ENCODE data around the gene MORN1.

Gene MORN1

DNA sequence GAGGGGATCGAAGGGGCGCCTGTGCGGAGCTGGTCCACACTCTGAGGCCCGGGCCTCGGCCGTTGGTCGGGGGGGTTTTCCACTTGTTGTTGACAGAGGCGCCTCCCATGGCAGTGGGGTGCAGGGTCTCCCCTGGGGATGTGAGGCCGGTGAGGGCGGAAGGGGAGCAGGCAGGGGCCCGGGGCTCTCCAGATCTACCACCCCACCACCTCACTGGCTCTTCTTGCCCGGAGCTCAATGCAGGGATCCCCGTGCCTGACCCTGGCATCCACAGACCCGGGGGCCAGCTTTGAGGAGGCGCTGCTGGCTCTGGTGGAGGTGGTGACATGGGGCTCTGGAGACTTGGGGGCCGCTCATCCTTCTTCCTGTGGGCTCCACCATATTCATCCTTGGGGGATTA is 28.1 kb upstream of the MORN1 start:
- DNase-seq (ENCODE audit: low read depth), result no peak

DNA sequence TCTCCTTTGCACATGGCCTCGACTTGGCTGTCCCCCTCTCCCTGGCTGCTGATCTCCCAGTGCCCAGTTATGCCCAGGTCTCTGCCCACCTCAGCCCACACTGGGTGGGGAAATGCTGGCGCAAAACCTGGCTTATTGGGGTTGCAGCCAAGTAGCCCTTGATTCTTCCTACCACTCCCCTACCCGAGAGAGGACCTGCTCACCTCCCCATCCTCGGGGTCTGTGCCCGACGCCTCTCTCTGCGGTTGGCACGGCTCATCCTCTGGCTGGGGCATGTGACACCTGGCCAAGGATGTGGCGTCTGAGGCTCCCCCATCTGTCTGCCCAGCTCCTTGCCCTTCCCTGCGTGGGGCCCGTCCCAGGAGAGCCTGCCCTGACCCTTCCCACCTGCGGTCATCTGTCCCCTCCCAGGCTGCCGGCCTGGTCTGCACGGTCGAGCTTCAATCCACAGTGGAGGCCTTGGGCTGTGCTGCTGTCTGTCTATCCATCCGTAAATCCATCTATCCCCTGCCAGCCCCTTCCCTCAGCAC is 27.5 kb upstream of the MORN1 start:
- no peak for DNase-seq (ENCODE audit: low read depth)

DNA sequence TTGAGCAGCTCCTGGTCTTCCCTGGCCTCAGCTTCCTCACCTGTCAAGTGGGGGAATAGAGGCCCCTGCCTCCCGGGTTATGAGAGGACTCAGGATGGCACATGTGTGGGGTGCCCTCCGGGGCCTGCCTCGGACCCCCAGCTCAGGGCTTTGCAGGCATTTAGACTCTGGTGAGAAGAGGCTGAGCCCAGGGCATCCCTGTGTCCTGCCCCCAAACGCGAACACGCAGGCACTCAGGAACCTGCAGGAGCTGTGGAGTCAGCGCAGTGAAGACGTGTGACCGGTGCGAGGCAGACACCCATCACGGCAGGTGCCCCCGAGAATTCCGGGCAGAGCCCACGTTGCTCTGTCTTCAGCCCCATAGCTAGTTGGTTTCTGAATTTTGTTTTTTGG is 26.5 kb upstream of the MORN1 start:
- no peak for DNase-seq (ENCODE audit: low read depth)

DNA sequence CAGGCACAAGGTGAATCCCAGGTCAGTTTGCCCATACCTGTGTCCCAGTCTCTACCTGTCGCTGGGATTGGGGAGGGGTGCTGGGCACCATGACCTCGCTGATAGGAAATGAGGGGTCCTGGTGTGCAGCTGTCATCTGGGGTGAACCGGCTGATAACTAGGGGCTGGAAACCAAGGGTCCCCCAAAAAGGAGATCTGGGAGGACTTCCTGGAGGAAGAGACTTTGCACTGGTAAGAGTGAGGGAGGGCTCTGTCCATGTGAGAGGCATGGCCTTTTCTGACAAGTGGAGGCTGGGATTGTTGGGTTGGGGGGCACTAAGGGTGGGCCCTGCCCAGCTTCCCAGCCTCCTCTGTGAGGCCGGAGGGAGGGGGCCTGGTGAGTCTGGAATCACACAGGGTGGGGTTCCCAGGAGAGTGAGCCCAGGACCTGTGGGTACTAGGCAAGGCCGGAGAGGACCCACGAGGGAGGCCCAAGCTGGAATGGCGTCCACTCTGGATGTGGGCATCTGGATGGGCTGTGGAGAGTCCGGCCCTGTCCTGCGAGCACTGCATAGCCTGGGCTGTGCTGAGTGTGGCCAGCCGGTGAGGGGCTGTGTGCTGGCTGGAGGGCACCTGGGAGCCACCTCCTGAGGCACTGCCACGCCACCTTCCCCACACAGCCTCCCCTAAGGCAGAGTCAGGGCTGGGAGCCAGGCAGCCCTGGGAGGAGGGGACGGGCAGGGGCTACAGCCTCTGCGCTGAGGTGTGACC is 25.9 kb upstream of the MORN1 start:
- DNase-seq (ENCODE audit: low read depth), result no peak

DNA sequence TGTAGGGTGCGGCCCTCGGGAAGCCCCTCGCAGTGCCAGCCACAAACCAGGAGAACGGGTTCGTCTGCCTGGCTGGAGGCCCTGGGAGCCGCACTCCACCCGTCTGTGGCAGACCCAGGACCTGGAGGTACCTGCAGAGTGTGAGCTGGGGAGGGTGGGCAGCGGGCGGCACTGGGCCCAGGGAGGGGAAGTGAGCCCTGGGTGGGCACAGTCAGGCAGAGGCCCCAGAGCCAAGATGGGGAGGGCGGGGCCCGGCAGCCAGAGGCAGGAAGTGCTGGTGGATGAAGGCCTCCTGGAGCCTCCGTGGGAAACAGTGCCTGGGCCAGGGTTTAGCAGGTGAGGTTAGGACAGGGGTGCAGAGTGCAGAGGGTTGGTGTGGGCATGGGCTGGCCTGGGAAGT is 25.0 kb upstream of the MORN1 start:
- no peak for DNase-seq (ENCODE audit: low read depth)

DNA sequence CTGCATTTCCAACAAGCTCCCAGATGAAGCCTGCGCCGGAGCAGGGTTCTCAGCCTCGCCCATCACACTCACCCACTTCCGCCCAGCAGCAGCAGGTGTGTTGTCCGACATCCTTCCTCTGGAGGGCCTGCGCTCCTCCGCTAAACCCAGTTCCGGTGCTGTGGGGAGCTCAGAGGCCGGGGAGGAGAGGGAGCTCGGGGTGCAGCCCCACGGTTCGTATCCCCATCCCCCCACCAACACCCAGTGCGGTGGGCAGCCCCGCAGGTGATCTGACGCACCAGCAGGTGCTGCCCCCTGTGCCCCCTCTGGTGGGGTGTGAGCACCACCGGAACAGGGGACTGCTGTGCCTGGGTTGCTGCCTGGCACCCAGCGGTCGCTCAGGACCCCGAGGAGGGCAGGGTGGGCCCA is 24.5 kb upstream of the MORN1 start:
- DNase-seq (ENCODE audit: low read depth), result no peak

DNA sequence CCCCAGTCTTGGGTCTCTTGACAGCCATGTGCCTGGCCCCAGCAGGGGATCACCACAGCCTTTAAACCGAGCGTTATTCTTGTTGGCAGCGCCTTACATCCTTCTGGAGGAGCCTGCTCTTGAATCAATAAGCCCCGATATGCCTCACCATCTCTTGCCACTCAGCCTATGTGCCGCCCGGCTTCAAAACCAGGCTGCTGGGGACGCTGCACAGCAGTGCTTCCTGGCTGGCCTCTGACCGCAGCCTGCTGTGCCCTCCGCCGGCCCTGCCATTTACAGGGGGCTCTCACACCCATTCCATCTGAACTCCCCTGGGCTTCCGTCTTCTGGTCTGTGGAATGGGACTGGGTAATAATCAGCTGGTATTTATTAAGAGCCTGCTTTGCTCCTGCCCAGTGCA is 24.0 kb upstream of the MORN1 start:
- DNase-seq (ENCODE audit: low read depth), result no peak

DNA sequence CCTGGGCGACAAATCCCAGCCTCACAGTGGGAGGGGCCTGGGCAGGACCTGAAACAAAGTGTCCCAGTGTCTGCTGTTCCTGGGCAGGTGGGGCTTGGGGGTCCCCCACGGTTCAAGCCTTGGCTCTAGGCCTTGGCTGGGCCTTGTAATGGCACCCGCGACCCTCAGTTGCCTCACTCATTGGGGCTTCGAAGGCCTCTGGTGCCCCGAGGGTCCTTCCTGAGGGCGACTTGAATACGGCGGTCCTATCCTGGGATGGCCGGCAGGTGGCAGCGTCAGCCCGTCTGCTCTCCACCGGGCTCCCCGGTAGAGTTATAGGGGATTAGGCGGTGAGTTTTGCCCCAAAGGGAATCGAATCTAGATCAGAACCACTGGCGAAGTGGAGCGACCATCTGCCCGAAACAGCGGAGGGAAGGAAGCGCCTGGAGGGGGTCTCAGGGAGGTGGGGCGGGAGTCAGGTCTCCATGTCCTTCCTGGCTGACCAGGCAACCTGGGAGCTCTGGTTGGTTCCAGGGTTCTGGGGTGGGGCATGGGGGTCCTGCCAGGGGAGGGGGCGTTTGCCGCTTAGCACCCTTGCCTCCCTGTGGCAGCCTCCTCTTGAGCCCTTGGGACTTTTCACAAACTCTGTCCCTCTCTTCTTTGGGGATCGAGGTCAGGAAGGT is 23.1 kb upstream of the MORN1 start:
- DNase-seq (ENCODE audit: low read depth), result peak; percentile 74

DNA sequence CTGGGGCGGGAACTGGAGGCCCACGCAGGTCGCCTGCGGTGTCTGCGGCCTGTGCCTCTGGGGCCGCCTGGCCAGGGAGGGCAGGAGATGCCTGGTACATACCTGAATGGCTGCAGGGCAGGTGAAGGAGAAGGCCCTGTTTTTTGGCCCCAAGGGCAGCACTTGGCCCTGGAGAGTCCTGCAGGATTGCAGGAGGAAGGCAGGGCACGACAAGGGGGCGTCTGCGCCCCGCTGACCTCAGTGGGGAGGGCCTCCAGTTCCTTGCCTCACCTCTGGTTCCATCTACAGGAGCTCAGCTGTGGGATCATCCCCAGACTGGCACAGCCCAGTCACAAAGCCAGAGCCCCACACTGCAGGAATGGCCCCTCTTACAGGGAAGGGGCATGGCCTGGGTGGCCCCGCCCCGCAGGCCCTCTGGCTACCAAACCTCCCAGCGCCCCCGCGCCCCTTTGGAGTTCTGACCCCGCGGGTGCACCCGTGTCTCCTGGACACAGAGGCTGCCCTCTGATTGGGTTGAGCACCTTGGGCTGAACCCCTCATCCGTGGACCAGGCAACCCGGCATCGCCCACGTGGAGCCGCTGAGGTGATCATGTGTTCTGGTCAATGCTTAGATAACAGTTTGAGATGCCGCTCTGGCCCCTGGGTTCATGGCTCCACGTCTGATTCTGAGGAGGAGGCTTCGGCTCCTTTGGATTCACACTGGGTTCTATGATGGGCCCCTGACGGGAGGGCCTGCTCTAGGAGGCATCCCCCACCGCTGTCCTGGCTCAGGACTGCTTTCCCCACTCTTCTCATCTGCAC is 22.3 kb upstream of the MORN1 start:
- no peak for DNase-seq (ENCODE audit: low read depth)

DNA sequence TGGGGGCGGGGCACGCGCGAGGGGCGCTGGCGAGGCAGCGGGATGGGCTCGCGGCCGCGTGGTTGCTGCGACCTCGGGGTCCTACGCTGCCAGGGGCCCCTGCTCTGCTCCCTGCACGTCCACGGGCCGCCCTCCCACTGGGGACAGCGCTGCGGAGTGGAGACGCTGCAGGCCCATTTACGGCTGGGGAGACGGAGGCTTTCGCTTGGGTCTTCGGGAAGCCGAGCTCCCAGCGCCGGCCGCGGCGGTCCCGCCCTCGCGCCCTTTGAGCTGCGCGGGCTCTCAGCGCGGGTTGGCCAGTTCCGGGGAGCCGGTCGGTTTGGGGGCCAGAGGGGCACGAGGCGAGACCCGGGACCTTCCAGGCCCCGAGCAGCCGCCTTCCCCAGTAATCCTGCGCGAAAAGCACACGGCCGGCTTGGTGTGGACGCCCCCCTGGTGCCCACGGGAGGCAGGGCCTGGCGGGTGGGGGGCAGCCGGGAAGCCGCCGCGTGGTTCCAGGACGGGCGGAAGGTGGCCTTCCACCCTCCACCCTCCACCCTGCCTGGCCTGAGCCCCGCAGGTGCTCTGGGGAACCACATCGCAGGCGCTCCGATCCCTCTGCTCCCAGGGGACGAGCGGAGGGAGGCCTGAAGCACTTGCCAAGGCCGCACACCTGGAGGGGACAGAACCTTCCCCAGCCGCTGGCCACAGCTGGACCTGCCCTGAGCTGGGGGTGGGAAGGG is 21.6 kb upstream of the MORN1 start:
- no peak for DNase-seq (ENCODE audit: low read depth)

DNA sequence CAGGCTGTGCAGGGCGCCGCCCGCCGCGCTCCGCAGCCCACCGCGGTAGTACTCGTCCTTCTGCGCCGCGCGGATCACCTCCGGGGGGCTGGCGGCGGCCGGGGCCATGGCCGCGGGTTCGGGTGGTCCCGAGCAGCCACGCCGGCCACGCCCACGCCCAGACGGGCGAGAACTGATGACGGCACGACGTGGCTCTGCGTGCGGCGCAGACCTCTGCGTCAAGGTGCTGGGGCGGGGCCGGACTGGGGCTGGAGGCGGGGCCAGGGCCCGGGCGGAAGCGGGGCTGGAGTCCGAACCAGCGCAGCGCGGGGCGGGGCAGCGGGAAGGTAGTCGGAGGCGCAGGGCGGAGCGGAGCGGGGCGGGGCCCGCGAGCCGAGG is 21.0 kb upstream of the MORN1 start, which contains the start of gene PEX10:
TSS of gene PEX10 (minus strand) at position 170 of the 378 bp plus-strand sequence. CDS start at position 108, 62 bp downstream.
- peak; percentile 98 for DNase-seq (ENCODE audit: low read depth)

DNA sequence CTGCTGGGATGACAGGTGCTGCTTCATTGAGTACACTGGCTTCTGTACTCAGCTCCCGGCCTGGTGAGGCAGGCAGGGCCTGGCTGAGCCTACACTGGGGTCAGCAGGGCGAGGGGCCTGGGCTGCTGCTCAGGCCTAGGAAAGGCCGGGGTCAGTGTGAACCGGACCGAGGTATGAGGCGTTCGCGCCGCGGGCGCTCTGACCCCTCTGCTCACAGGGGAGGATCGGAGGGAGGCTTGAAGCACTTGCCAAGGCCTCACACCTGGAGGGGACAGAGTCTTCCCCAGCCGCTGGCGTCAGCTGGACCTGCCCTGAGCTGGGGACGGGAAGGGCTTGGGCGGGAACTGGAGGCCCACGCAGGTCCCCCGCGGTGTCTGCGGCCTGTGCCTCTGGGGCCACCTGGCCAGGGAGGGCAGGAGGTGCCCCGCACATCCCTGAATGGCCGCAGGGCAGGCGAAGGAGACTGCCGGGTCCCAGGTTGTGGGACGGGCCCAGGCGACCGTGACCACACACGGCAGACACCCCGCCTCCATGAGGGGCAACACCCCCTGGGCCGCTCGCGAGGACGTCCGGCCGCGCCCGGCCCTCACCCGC is 20.5 kb upstream of the MORN1 start:
- no peak for DNase-seq (ENCODE audit: low read depth)

DNA sequence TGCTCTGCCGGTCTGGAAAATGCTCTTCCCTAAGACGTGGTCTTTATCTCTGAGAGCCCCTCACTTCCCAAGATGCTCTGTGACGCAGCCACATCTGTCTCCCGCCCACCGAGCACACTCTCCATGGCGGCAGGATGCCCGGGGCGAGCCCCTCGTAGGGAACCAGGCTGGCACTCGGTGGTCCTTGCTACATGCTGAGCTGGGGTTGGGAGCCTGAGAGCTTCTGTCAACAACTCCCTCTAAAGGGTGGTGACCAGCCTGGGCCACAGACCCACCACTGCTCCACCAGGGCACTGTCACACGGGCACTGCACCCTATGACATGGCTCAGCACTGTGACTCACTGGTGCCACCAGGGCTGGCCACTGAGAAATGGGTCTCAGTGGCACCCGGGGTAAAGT is 18.4 kb upstream of the MORN1 start:
- DNase-seq (ENCODE audit: low read depth), result no peak

DNA sequence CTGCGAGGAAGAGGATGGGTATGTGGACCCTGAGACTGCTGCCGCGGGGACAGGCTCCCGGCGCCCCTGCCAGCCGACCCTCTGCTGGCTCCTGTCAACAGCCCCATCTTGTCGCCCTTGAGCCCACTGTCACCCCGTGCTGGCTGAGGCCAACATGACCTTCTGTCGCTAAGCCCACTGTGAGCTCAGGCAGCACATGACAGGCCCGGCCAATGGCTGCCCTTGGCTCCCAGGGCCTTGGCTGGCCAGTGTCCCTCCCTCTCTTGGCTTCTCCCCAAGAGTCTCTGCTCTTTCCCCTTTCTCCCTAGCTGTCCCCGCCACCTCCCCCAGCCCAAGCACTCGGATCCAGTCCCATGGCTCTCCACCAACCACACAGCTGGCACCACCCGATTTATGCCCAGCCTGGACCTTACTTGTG is 17.5 kb upstream of the MORN1 start:
- DNase-seq (ENCODE audit: low read depth), result no peak

DNA sequence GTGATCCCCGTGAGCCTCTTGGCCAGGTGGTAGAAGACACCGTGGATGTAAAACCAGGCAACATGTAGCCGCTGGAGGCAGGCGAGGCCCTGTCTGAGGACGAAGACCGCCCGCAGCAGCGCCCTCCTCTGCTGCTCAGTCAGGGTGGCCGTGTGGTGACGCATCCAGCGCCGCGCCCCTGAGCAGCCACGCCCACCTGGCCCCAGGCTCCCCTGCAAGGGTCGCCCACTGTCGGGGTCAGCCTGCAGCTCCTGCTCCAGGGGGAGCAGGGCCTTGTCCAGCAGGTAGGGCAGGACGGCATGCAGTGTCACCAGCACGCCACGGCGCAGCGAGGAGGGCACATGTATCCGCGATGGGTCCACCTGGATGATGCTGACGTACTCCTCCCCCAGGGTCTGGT is 17.1 kb upstream of the MORN1 start:
- DNase-seq (ENCODE audit: low read depth), result no peak

DNA sequence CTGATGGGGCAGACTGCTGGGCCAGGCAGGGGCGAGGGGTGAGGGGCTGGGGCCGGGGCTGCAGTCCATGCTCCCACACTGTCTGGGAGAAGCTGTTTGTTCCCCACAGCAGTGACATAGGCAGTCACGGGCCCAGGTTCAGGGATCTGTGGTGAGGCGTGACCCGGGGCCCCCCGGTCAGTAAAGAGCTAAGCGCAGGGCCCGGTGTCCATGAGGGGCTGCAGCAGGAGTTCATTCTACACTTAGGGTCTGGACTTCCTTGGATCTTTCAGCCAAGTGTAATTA is 16.6 kb upstream of the MORN1 start:
- no peak for DNase-seq (ENCODE audit: low read depth)

DNA sequence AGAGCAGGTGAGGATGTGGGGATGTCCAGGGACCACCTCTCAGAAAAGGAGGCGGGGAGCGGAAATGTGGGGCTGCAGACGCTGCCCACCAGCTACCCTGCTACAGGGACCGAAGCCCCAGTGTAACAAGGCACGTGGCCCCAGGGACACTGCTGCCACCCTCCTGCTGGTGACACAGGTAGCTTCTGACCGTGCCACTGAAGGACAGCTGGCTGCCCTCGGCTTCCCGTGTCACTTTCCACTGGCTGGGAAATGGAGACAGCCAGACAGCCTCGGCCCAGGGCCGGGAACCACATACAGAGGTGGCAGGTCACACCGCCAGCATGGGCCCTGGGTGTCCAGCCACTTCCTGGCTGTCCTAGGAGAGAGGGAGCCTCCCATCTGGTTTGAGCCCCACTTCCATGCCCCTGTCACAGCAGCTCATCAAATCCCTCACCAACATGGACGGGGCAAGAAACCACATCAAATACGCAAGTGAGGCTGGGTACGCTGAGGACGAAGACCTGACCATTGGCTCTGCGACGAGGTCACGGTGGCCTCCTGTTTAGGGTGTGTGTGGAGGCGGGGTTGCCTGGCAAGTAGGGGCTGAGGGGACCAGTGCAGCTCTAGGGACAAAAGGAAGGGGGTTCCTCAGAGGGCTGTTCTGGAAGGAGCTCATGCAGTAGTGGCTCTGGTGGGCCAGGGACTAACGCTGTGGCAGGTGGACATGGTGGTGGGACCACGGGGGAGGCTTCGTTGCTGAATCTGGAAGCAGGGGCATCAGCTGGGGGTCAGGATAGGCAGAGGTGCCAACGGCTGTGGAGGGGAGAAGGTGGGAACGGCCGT is 16.0 kb upstream of the MORN1 start:
- DNase-seq (ENCODE audit: low read depth), result no peak

DNA sequence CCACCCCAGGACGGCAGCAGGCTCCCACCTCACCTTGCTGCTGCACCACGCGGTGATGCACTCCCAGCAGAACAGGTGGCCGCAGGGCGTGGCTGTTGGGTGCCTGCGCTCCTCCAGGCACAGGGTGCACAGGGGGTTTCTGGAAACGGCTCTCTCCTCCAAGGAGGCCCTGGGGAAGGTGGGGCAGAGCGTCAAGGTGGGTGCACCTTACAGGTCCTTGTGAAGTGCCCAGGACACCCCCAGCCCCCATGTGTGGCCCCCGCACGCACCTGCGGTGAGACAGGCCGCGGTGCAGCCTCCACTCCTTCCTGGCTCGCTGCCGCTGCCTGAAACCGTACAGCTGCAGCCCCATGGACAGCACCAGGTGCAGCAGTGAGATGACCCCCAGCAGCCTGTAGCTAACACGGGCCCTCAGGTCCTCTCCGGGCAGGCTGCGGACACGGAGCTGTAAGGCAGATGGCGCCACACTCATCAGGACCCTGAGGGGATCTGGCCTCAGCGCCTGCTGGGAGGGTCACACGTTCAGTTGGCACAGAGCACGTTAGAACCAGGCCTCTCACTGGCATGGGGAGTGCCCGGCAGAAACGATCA is 15.2 kb upstream of the MORN1 start:
- no peak for DNase-seq (ENCODE audit: low read depth)

DNA sequence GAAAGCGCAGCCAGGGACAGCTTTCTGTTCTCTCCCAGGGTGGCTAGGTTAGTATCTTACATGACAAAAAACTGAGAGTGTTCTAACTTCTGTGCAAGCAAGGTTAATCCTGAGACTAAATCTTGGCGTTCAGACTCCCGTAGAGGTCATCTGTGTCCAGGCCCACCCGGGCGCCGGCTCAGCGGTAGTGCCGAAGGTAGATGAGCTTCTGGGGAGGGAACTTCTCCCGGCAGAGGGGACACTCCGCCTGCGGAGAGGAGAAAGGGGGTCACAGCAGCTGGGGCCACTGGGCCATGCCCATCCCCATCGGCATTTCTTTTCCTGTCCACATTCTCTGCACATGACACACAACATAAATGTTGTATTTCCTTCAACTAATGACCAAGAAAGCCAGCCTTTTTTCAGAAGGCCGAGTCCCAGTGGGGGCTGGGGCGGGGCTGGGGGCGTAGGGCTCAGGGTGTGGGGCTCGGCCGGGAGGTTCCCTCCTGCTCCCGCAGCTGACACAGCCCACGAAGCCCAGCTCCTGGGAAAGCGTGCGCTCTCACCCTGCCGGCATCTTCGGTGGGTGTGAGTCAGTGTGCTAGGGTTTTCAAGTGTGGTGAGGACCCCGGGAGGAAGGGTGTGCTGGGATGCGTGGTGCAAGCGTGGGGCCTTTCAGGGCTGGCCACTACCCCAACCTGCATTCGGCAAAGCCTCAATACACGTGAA is 14.4 kb upstream of the MORN1 start:
- no peak for DNase-seq (ENCODE audit: low read depth)

DNA sequence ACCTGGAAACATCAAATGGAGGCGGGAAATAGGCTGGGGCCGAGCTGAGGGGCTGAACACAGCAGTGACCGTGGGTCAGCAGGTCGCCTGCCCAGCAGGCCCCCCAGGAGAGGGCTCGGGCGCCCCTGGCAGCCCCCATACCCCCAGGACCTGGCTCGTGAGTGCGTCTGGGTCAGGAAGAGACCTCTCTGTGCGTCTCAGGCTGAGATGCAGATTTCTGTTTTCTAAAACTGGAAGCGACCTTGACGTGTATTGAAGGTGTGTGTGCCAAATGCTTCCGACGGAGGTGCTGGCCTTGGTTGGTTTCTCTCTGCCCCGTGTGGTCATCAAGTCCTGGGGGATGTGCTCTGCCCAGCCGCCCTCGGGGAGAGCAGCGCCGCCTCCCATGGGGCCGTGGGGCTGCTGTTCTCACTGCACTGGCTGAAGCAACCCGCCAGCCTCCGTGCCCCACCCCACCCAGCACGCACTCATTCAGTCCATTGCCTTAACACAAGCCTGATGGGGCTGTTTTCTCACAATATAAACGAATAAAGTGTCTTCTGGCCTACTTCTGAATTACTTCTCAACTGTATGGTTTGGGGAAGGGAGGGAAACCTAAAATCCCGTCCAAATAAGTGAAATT is 13.6 kb upstream of the MORN1 start:
- no peak for DNase-seq (ENCODE audit: low read depth)

Data from stimulated activated CD4-positive, alpha-beta T cell treated with anti-CD3 and anti-CD28 coated beads, Interleukin-2, amount 100 ng/mL, for 4 hours (primary cell).